K562 (cell line): Measurements from ENCODE around the gene ESRRB.

Experiments used
- CHD1 ChIP-seq: fragments of 200-600 bp; sonication (generic); IDR thresholded peaks from one replicate; pipeline ENCODE4 v1.6.1; 2012; ENCODE audit warnings: mild to moderate bottlenecking, moderate library complexity, low read length, inconsistent platforms
- NFYB ChIP-seq: IDR thresholded peaks from 2 replicates; pipeline ENCODE4 v1.6.1; 2011; ENCODE audit warnings: mild to moderate bottlenecking, moderate library complexity; ENCODE audit not compliant: insufficient read length; ENCODE audit errors: extremely low read depth
- POLR2AphosphoS5 ChIP-seq: IDR thresholded peaks from 2 replicates; pipeline ENCODE4 v1.6.1; 2011; ENCODE audit warnings: mild to moderate bottlenecking, low read depth, low read length, moderate library complexity; ENCODE audit not compliant: control insufficient read depth, insufficient read depth
- TF ChIP-seq, protein P1 (sequence below), 2 experiments: fragments of 450-650 bp in 1 of 2; sonication (generic) in 1 of 2; formaldehyde crosslinking; conservative IDR thresholded peaks; 2 replicates each; pipeline versions ENCODE4 v1.4.0 to v1.8.1; 2020 to 2022; ENCODE audit warnings: mild to moderate bottlenecking in 1 of 2, missing genetic modification reagents in 1 of 2
- TF ChIP-seq, protein P2 (sequence below): fragments of 450-650 bp; conservative IDR thresholded peaks from 2 replicates; pipeline ENCODE4 v1.6.1; 2016; ENCODE audit warnings: missing genetic modification characterization, low read depth, mild to moderate bottlenecking, missing compliant biosample characterization, moderate library complexity
- TF ChIP-seq, protein P3 (sequence below): sonication (generic); formaldehyde crosslinking; IDR thresholded peaks from 2 replicates; pipeline ENCODE4 v1.8.1; 2023; ENCODE audit warnings: missing genetic modification reagents, mild to moderate bottlenecking, borderline replicate concordance
- TF ChIP-seq, protein P4 (sequence below): sonication (generic); formaldehyde crosslinking; IDR thresholded peaks from 2 replicates; pipeline ENCODE4 v1.8.0; 2023; ENCODE audit warnings: mild to moderate bottlenecking, missing genetic modification reagents
- TF ChIP-seq, protein P5 (sequence below), 3 experiments: IDR thresholded peaks in 2 of 3; conservative IDR thresholded peaks in 1 of 3; 2 replicates each; pipeline ENCODE4 v1.5.1; 2011 to 2012; ENCODE audit warnings: low read length in 3 of 3, mild to moderate bottlenecking in 3 of 3, control low read depth in 2 of 3, improper control_type of control experiment in 1 of 3, inconsistent platforms in 1 of 3, low read depth in 1 of 3, mixed read lengths in 1 of 3, moderate library complexity in 1 of 3; ENCODE audit not compliant: insufficient read depth in 2 of 3
- TF ChIP-seq, protein P6 (sequence below): sonication (generic); formaldehyde crosslinking; IDR thresholded peaks from 2 replicates; pipeline ENCODE4 v1.9.0; 2022; ENCODE audit warnings: mild to moderate bottlenecking, missing genetic modification reagents

DNA sequence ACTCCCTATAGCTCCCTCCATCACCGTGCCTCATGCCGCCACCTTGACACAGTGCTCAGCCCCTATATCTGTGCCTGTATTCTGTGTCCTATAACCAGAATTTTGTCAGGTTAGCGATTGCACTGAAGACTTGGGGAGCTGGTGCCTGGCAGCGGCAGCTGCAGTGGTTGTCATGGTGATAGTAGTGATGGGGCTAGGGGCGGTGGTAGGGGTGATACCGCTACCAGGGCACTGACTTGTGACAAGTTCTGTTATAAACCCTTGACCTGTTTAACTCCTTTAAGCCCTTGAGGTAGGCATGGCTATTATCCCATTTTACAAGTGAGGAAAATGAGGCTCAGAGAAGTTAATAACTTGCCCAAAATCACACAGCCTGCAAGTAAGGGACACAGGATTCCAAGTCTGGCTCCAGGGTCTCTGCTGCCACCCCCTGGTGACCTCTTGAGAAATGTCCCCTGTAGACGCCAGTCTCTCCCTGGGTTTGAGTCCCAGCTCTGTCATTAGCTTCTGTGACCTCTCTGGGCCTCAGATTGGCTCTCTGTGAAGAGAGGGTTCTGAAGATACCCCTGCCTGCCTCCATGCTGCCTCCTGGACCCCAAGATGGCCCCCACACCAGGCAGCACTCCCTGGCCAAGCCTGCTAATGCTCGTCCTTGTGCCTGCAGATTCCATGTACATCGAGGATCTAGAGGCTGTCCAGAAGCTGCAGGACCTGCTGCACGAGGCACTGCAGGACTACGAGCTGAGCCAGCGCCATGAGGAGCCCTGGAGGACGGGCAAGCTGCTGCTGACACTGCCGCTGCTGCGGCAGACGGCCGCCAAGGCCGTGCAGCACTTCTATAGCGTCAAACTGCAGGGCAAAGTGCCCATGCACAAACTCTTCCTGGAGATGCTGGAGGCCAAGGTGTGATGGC, 121.9 kb downstream of the ESRRB start:
- TF ChIP-seq, protein P1, sequence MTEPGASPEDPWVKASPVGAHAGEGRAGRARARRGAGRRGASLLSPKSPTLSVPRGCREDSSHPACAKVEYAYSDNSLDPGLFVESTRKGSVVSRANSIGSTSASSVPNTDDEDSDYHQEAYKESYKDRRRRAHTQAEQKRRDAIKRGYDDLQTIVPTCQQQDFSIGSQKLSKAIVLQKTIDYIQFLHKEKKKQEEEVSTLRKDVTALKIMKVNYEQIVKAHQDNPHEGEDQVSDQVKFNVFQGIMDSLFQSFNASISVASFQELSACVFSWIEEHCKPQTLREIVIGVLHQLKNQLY (CRISPR knock-in tag; conservative IDR thresholded peaks at IDR 0.05), result no peak
- TF ChIP-seq, protein P2, sequence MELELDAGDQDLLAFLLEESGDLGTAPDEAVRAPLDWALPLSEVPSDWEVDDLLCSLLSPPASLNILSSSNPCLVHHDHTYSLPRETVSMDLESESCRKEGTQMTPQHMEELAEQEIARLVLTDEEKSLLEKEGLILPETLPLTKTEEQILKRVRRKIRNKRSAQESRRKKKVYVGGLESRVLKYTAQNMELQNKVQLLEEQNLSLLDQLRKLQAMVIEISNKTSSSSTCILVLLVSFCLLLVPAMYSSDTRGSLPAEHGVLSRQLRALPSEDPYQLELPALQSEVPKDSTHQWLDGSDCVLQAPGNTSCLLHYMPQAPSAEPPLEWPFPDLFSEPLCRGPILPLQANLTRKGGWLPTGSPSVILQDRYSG (tag), result no peak
- TF ChIP-seq, protein P3, sequence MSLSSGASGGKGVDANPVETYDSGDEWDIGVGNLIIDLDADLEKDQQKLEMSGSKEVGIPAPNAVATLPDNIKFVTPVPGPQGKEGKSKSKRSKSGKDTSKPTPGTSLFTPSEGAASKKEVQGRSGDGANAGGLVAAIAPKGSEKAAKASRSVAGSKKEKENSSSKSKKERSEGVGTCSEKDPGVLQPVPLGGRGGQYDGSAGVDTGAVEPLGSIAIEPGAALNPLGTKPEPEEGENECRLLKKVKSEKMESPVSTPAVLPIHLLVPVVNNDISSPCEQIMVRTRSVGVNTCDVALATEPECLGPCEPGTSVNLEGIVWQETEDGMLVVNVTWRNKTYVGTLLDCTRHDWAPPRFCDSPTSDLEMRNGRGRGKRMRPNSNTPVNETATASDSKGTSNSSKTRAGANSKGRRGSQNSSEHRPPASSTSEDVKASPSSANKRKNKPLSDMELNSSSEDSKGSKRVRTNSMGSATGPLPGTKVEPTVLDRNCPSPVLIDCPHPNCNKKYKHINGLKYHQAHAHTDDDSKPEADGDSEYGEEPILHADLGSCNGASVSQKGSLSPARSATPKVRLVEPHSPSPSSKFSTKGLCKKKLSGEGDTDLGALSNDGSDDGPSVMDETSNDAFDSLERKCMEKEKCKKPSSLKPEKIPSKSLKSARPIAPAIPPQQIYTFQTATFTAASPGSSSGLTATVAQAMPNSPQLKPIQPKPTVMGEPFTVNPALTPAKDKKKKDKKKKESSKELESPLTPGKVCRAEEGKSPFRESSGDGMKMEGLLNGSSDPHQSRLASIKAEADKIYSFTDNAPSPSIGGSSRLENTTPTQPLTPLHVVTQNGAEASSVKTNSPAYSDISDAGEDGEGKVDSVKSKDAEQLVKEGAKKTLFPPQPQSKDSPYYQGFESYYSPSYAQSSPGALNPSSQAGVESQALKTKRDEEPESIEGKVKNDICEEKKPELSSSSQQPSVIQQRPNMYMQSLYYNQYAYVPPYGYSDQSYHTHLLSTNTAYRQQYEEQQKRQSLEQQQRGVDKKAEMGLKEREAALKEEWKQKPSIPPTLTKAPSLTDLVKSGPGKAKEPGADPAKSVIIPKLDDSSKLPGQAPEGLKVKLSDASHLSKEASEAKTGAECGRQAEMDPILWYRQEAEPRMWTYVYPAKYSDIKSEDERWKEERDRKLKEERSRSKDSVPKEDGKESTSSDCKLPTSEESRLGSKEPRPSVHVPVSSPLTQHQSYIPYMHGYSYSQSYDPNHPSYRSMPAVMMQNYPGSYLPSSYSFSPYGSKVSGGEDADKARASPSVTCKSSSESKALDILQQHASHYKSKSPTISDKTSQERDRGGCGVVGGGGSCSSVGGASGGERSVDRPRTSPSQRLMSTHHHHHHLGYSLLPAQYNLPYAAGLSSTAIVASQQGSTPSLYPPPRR (CRISPR knock-in tag), result no peak
- TF ChIP-seq, protein P4, sequence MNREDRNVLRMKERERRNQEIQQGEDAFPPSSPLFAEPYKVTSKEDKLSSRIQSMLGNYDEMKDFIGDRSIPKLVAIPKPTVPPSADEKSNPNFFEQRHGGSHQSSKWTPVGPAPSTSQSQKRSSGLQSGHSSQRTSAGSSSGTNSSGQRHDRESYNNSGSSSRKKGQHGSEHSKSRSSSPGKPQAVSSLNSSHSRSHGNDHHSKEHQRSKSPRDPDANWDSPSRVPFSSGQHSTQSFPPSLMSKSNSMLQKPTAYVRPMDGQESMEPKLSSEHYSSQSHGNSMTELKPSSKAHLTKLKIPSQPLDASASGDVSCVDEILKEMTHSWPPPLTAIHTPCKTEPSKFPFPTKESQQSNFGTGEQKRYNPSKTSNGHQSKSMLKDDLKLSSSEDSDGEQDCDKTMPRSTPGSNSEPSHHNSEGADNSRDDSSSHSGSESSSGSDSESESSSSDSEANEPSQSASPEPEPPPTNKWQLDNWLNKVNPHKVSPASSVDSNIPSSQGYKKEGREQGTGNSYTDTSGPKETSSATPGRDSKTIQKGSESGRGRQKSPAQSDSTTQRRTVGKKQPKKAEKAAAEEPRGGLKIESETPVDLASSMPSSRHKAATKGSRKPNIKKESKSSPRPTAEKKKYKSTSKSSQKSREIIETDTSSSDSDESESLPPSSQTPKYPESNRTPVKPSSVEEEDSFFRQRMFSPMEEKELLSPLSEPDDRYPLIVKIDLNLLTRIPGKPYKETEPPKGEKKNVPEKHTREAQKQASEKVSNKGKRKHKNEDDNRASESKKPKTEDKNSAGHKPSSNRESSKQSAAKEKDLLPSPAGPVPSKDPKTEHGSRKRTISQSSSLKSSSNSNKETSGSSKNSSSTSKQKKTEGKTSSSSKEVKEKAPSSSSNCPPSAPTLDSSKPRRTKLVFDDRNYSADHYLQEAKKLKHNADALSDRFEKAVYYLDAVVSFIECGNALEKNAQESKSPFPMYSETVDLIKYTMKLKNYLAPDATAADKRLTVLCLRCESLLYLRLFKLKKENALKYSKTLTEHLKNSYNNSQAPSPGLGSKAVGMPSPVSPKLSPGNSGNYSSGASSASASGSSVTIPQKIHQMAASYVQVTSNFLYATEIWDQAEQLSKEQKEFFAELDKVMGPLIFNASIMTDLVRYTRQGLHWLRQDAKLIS (CRISPR knock-in tag), result no peak
- TF ChIP-seq, protein P5, sequence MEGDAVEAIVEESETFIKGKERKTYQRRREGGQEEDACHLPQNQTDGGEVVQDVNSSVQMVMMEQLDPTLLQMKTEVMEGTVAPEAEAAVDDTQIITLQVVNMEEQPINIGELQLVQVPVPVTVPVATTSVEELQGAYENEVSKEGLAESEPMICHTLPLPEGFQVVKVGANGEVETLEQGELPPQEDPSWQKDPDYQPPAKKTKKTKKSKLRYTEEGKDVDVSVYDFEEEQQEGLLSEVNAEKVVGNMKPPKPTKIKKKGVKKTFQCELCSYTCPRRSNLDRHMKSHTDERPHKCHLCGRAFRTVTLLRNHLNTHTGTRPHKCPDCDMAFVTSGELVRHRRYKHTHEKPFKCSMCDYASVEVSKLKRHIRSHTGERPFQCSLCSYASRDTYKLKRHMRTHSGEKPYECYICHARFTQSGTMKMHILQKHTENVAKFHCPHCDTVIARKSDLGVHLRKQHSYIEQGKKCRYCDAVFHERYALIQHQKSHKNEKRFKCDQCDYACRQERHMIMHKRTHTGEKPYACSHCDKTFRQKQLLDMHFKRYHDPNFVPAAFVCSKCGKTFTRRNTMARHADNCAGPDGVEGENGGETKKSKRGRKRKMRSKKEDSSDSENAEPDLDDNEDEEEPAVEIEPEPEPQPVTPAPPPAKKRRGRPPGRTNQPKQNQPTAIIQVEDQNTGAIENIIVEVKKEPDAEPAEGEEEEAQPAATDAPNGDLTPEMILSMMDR (IDR thresholded peaks at IDR 0.05 in 2 of 3, conservative IDR thresholded peaks at IDR 0.05 in 1 of 3; ENCODE audit: insufficient read depth in 2 of 3, low read depth in 1 of 3, low read length in 3 of 3), result peak; percentile 25 to 35 (median 26); a peak in 4 of 6 replicates
- no peak for TF ChIP-seq CHD1
- TF ChIP-seq NFYB, result no peak
- TF ChIP-seq POLR2AphosphoS5, result no peak
- TF ChIP-seq, protein P6, sequence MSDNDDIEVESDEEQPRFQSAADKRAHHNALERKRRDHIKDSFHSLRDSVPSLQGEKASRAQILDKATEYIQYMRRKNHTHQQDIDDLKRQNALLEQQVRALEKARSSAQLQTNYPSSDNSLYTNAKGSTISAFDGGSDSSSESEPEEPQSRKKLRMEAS (CRISPR knock-in tag), result no peak
